Measurements from ENCODE around the gene CTBP2. TPM values are rescaled to one million over a fixed set of nuclear protein-coding genes. Genes with fewer than 3 reads are reported as not detected.

The CTBP2 gene
- total and polyA plus RNA-seq, 10 of the 15 experiments (the other 5 are each of a cell fraction or from before 2014, with no cell fraction given) = 0.02 to 0.72 (median 0.06) TPM; not detected in 2

DNA sequence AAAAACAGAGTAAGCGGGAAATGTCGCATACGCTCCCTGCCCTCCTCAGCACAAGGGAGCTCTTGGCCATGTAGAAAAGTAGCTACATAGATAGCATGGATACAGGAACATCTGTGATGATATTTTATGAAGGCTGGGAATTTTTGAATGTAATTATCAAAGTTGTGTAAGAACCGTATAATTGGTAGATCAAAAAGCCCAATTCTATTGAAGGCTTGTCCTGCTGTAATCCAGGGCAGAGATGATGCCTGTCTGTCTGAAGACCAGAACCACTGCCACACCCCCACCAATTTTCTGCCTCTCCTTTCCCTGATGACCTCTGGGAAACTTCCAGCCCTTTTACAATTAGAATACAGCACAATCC is 167.0 kb downstream of the CTBP2 start:
- H3K79me2 ChIP-seq (ENCODE audit: control insufficient read depth, insufficient read depth, low read length) = no peaks in the 10 kb centered on the region
- no peak for DNase-seq (ENCODE audit: low read depth, low spot score)
- no peak for TF ChIP-seq CEBPB (IDR thresholded peaks at IDR 0.05; ENCODE audit: borderline replicate concordance in 1 of 2, low read depth in 2 of 2, low read length in 2 of 2)
- no peak for TF ChIP-seq SUPT20H (IDR thresholded peaks at IDR 0.05; ENCODE audit: borderline replicate concordance, control insufficient read depth, low read depth, low read length)
- TF ChIP-seq, protein P1, sequence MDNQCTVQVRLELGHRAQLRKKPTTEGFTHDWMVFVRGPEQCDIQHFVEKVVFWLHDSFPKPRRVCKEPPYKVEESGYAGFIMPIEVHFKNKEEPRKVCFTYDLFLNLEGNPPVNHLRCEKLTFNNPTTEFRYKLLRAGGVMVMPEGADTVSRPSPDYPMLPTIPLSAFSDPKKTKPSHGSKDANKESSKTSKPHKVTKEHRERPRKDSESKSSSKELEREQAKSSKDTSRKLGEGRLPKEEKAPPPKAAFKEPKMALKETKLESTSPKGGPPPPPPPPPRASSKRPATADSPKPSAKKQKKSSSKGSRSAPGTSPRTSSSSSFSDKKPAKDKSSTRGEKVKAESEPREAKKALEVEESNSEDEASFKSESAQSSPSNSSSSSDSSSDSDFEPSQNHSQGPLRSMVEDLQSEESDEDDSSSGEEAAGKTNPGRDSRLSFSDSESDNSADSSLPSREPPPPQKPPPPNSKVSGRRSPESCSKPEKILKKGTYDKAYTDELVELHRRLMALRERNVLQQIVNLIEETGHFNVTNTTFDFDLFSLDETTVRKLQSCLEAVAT (IDR thresholded peaks at IDR 0.05) = no peak
- no peak for TF ChIP-seq RFX5 (IDR thresholded peaks at IDR 0.05; ENCODE audit: low read depth, low read length)
- TF ChIP-seq ZNF207 (IDR thresholded peaks at IDR 0.05; ENCODE audit: borderline replicate concordance) = no peak
- TF ChIP-seq, protein P2, sequence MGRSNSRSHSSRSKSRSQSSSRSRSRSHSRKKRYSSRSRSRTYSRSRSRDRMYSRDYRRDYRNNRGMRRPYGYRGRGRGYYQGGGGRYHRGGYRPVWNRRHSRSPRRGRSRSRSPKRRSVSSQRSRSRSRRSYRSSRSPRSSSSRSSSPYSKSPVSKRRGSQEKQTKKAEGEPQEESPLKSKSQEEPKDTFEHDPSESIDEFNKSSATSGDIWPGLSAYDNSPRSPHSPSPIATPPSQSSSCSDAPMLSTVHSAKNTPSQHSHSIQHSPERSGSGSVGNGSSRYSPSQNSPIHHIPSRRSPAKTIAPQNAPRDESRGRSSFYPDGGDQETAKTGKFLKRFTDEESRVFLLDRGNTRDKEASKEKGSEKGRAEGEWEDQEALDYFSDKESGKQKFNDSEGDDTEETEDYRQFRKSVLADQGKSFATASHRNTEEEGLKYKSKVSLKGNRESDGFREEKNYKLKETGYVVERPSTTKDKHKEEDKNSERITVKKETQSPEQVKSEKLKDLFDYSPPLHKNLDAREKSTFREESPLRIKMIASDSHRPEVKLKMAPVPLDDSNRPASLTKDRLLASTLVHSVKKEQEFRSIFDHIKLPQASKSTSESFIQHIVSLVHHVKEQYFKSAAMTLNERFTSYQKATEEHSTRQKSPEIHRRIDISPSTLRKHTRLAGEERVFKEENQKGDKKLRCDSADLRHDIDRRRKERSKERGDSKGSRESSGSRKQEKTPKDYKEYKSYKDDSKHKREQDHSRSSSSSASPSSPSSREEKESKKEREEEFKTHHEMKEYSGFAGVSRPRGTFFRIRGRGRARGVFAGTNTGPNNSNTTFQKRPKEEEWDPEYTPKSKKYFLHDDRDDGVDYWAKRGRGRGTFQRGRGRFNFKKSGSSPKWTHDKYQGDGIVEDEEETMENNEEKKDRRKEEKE (IDR thresholded peaks at IDR 0.05) = no peak
- intact Hi-C loops (cut with micrococcal nuclease; ENCODE audit: unreplicated experiment) (no loop called here), in situ Hi-C loops (cut with MboI) (no loop called here)
- ChIA-PET RAD21 (ENCODE audit: unreplicated experiment) (interaction anchor here (0.9 kb wide), 2 partner anchors 77 to 112 kb away, joined by 3 read pairs; no protein-coding TSS in a partner anchor), SMC1A (ENCODE audit: uncharacterized antibody, unreplicated experiment) (interaction anchor here (1.0 kb wide), 1 partner anchor 16 kb away, joined by 6 read pairs; no protein-coding TSS in a partner anchor), POLR2A (no interaction called here), CTCF (interaction anchor here (0.8 to 2.7 kb wide), 15 partner anchors 8 to 463 kb away, joined by 3 to 13 read pairs (median 4); no protein-coding TSS in a partner anchor)
- H3K4me1 ChIP-seq (ENCODE audit: control insufficient read depth, insufficient read depth, low read length) = peaks cover 6% of the 10 kb centered on the region
- FAIRE-seq = no peak
- no TSS peak for BruUV-seq (replicated peaks)
- no peaks in the 10 kb centered on the region for H4K20me1 ChIP-seq (ENCODE audit: control insufficient read depth, insufficient read depth)
- H3K9ac ChIP-seq (ENCODE audit: control insufficient read depth, insufficient read depth, low read length) = no peak overlapping the region
- H3K9me3 ChIP-seq (replicated peaks; ENCODE audit: control insufficient read depth, insufficient read depth, low read length) = no peaks in the 10 kb centered on the region
- H2AFZ ChIP-seq (ENCODE audit: control insufficient read depth, low read depth, low read length) = no peak overlapping the region
- 98% methylated on average over 4 of the region's 4 CpGs for WGBS (ENCODE audit: insufficient coverage, insufficient replicate concordance, low lambda C conversion rate, missing lambda C conversion rate)
- ATAC-seq = no peak
- H3K36me3 ChIP-seq (ENCODE audit: control insufficient read depth in 2 of 2, insufficient read depth in 2 of 2, low read length in 1 of 2) = no peaks in the 10 kb centered on the region
- no peak overlapping the region for H3K4me3 ChIP-seq
- no peak overlapping the region for H3K4me2 ChIP-seq (ENCODE audit: control insufficient read depth, insufficient read depth)
- no peak overlapping the region for H3K27ac ChIP-seq (ENCODE audit: control insufficient read depth, insufficient read depth)
- no peaks in the 10 kb centered on the region for H3K27me3 ChIP-seq (replicated peaks in 1 of 2; ENCODE audit: control insufficient read depth in 2 of 2, insufficient read depth in 2 of 2, low read length in 1 of 2)

Data from GM12878 (cell line).